Ishikawa (cell line): Measurements from ENCODE around the gene GDF15.

Experiments used
- CEBPB ChIP-seq: IDR thresholded peaks from 2 replicates; pipeline ENCODE4 v1.6.1; 2012
- CREB1 ChIP-seq: IDR thresholded peaks from 2 replicates; pipeline ENCODE4 v1.6.1; 2012; ENCODE audit warnings: low read depth
- EGR1 ChIP-seq: IDR thresholded peaks from 2 replicates; pipeline ENCODE4 v1.6.1; 2012
- EP300 ChIP-seq: IDR thresholded peaks from 2 replicates; pipeline ENCODE4 v1.6.1; 2012; ENCODE audit warnings: borderline replicate concordance
- FOXM1 ChIP-seq: IDR thresholded peaks from 2 replicates; pipeline ENCODE4 v1.6.1; 2012; ENCODE audit warnings: low read depth, borderline replicate concordance
- NFIC ChIP-seq: IDR thresholded peaks from 2 replicates; pipeline ENCODE4 v1.6.1; 2012
- RAD21 ChIP-seq: IDR thresholded peaks from 2 replicates; pipeline ENCODE4 v1.6.1; 2012; ENCODE audit warnings: low read depth
- TAF1 ChIP-seq: IDR thresholded peaks from 2 replicates; pipeline ENCODE4 v1.6.1; 2012; ENCODE audit warnings: low read depth, mild to moderate bottlenecking
- TCF12 ChIP-seq: IDR thresholded peaks from 2 replicates; pipeline ENCODE4 v1.6.1; 2012; ENCODE audit warnings: low read depth
- TEAD4 ChIP-seq: IDR thresholded peaks from 2 replicates; pipeline ENCODE4 v1.6.1; 2012
- YY1 ChIP-seq: IDR thresholded peaks from 2 replicates; pipeline ENCODE4 v1.6.1; 2012; ENCODE audit warnings: low read depth
- ZBTB7A ChIP-seq: IDR thresholded peaks from 2 replicates; pipeline ENCODE4 v1.6.1; 2012; ENCODE audit warnings: low read depth
- TF ChIP-seq, protein P1 (sequence below): IDR thresholded peaks from 2 replicates; pipeline ENCODE4 v1.6.1; 2012
- TF ChIP-seq, protein P2 (sequence below): IDR thresholded peaks from 2 replicates; pipeline ENCODE4 v1.6.1; 2012
- TF ChIP-seq, protein P3 (sequence below): IDR thresholded peaks from 2 replicates; pipeline ENCODE4 v1.6.1; 2012; ENCODE audit warnings: low read depth, mild to moderate bottlenecking

GDF15 gene

DNA sequence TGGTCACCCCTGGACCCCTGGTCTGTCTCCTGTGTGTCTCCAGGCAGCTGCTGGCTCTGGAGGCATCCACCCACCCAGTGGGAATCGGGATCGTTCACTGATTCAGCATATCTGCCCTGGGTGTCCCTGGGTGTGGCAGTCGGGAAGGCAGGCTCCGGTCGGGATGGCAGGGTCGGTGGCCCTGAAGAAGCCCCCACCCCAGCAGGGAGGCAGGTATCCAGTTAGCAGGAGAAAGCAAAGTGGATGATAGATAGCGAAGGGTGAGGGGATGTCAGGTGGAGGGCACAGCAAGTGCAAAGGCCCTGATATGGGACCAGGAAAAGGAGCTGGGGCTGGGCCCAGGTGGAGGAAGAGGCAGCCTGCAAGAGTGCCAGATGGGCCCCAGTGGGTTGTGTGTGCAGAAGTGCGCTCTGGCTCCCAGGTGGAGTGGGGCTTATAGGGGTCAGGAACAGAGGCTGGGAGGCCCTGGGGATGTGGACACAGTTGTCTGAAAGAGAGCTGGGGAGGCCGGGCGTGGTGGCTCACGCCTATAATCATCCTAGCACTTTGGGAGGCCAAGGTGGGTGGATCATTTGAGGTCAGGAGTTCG, 35.5 kb downstream of the GDF15 start:
- TF ChIP-seq CEBPB (no peak), RAD21 (no peak), TEAD4 (no peak), FOXM1 (no peak), EP300 (no peak), TAF1 (no peak), YY1 (no peak), NFIC (no peak), CREB1 (no peak), TCF12 (no peak), ZBTB7A (no peak), EGR1 (no peak)
- TF ChIP-seq, protein P1, sequence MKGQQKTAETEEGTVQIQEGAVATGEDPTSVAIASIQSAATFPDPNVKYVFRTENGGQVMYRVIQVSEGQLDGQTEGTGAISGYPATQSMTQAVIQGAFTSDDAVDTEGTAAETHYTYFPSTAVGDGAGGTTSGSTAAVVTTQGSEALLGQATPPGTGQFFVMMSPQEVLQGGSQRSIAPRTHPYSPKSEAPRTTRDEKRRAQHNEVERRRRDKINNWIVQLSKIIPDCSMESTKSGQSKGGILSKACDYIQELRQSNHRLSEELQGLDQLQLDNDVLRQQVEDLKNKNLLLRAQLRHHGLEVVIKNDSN = no peak
- TF ChIP-seq, protein P2, sequence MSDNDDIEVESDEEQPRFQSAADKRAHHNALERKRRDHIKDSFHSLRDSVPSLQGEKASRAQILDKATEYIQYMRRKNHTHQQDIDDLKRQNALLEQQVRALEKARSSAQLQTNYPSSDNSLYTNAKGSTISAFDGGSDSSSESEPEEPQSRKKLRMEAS = no peak
- TF ChIP-seq, protein P3, sequence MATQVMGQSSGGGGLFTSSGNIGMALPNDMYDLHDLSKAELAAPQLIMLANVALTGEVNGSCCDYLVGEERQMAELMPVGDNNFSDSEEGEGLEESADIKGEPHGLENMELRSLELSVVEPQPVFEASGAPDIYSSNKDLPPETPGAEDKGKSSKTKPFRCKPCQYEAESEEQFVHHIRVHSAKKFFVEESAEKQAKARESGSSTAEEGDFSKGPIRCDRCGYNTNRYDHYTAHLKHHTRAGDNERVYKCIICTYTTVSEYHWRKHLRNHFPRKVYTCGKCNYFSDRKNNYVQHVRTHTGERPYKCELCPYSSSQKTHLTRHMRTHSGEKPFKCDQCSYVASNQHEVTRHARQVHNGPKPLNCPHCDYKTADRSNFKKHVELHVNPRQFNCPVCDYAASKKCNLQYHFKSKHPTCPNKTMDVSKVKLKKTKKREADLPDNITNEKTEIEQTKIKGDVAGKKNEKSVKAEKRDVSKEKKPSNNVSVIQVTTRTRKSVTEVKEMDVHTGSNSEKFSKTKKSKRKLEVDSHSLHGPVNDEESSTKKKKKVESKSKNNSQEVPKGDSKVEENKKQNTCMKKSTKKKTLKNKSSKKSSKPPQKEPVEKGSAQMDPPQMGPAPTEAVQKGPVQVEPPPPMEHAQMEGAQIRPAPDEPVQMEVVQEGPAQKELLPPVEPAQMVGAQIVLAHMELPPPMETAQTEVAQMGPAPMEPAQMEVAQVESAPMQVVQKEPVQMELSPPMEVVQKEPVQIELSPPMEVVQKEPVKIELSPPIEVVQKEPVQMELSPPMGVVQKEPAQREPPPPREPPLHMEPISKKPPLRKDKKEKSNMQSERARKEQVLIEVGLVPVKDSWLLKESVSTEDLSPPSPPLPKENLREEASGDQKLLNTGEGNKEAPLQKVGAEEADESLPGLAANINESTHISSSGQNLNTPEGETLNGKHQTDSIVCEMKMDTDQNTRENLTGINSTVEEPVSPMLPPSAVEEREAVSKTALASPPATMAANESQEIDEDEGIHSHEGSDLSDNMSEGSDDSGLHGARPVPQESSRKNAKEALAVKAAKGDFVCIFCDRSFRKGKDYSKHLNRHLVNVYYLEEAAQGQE = no peak

DNA sequence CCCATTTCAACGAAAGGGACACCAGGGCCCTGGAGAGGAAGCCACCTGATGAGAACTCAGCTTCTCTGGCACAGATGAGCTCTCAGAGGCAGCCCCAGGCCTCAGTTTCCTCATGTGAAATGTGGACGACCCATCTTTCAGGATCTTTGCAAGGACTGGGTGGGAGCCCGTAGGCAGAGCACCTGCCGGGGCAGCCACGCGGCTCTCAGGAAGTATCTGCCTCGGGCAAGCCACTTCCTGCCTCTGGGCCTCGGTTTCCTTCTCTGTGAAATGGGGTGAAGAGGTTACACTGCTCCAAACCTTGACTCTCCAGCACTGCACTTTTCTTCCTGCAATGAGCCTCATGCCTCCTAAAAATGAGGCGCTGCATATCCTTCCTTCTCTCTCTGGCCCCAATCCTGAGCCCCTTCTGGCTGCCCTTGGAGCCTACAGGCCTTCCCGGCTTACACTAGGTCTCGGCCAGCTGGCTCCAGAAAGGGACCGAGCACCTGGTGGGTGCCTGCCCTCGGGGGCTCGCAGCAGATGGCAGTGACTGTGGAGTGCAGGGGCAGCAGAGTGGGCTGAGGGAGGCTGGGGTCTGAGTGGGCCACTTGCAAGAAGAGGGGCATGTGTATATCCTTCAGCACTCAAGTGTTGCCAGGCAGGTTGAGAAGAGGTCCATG, 36.7 kb downstream of the GDF15 start:
- TF ChIP-seq NFIC = no peak
- TF ChIP-seq TCF12 = no peak
- no peak for TF ChIP-seq EP300
- no peak for TF ChIP-seq FOXM1
- TF ChIP-seq, protein P2 = no peak
- no peak for TF ChIP-seq TAF1
- TF ChIP-seq TEAD4 = no peak
- no peak for TF ChIP-seq CREB1
- TF ChIP-seq, protein P1 = no peak
- TF ChIP-seq CEBPB = no peak
- TF ChIP-seq RAD21 = no peak
- no peak for TF ChIP-seq YY1
- no peak for TF ChIP-seq ZBTB7A
- no peak for TF ChIP-seq EGR1
- TF ChIP-seq, protein P3 = no peak

DNA sequence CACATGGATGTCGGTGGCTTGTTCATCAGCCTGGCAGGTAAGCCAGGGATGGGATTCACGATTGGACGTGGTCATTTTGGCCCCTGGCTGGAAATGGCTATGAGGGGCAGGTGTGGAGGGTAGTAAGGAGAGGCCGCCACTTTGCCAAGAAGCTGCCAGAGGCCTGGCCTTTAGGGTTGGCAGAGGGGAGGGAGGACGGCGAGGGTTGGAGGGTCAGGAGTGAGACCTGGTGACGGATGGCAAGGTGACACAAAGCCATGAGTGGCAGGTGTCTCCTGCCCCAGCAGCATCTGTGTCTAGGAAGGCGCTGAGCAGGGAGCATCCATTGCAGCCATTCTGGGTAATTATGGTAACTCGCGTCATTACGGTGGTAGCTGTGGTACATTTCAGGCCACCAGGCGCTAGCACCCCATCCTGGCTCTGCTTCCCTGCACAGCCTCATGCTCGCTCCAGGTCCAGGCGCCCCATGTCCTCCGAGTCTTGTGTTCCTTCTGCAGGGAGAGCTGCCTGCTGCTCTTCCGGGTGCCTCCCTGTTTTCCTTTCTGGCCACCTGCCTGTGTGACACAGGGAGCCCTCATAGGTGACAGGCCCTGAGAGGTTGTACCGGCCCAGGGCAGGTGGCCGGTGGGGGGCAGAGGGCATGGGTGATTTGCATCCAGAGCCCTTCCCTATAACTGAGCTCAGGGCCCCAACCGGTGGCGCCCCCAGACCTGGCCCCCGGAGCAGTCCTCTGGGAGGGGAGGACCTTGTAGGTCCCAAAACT, 37.5 kb downstream of the GDF15 start:
- TF ChIP-seq, protein P3 = no peak
- TF ChIP-seq YY1 (no peak), TAF1 (no peak), RAD21 (no peak), TCF12 (no peak), NFIC (no peak), FOXM1 (no peak), ZBTB7A (no peak), EP300 (no peak), CREB1 (no peak), CEBPB (no peak), TEAD4 (no peak), EGR1 (no peak)
- TF ChIP-seq, protein P1 = no peak
- TF ChIP-seq, protein P2 = no peak
